CD4-positive, alpha-beta memory T cell (primary cell): Measurements from ENCODE around the gene MEGF11. TPM values are rescaled to one million over a fixed set of nuclear protein-coding genes. Genes with fewer than 3 reads are reported as not detected.

Experiments used
- CTCF ChIA-PET: fragments of 350-600 bp; sonication (Branson Sonifier 250); formaldehyde crosslinking; loops from one replicate; lab custom pipeline; 2021; ENCODE audit warnings: inconsistent platforms; ENCODE audit not compliant: partially characterized antibody; lab: Charles Lee
- POLR2A ChIA-PET: fragments of 350-600 bp; sonication (Branson Sonifier 250); formaldehyde crosslinking; loops from one replicate; lab custom pipeline; 2021; ENCODE audit not compliant: partially characterized antibody; lab: Charles Lee
- DNase-seq, 5 donors: peaks; one replicate each; pipeline versions ENCODE4 v3.0.0 to v3.0.0-alpha.2; 2020 to 2022; ENCODE audit warnings: mixed read lengths in 1 of 5
- H3K27ac ChIP-seq: one replicate; pipeline ENCODE4 v1.7.0; 2013; ENCODE audit warnings: low read depth, low read length
- H3K27me3 ChIP-seq: 2 replicates; pipeline ENCODE4 v1.7.0; 2013; ENCODE audit warnings: mild to moderate bottlenecking, low read length, moderate library complexity; ENCODE audit not compliant: insufficient read depth
- H3K36me3 ChIP-seq: 2 replicates; pipeline ENCODE4 v1.7.0; 2013; ENCODE audit warnings: mild to moderate bottlenecking, low read length, moderate library complexity; ENCODE audit not compliant: insufficient read depth
- H3K4me1 ChIP-seq: 2 replicates; pipeline ENCODE4 v1.7.0; 2013; ENCODE audit warnings: mild to moderate bottlenecking, low read length, moderate library complexity; ENCODE audit not compliant: insufficient read depth
- H3K4me3 ChIP-seq, 2 donors: one replicate each; pipeline ENCODE4 v1.7.0; 2013; ENCODE audit warnings: low read length in 2 of 2, mild to moderate bottlenecking in 1 of 2
- H3K9me3 ChIP-seq, 2 donors: one replicate each; pipeline ENCODE4 v1.7.0; 2013; ENCODE audit warnings: low read length in 2 of 2, control low read depth in 1 of 2; ENCODE audit not compliant: control insufficient read depth in 1 of 2
- H3K27ac Mint-ChIP-seq, 7 donors: one replicate each; pipeline ENCODE4 v1.8.0; 2020 to 2021; ENCODE audit warnings: mixed read lengths in 7 of 7, mild to moderate bottlenecking in 6 of 7, inconsistent platforms in 3 of 7, moderate library complexity in 3 of 7
- H3K27me3 Mint-ChIP-seq, 2 donors: one replicate each; pipeline ENCODE4 v1.8.0; 2020 to 2021; ENCODE audit warnings: mixed read lengths in 2 of 2
- H3K36me3 Mint-ChIP-seq, 2 donors: one replicate each; pipeline ENCODE4 v1.8.0; 2020 to 2021; ENCODE audit warnings: mixed read lengths in 2 of 2, inconsistent platforms in 1 of 2, mild to moderate bottlenecking in 1 of 2
- H3K4me1 Mint-ChIP-seq, 4 donors: one replicate each; pipeline ENCODE4 v1.8.0; 2020 to 2021; ENCODE audit warnings: mixed read lengths in 4 of 4, mild to moderate bottlenecking in 1 of 4
- H3K4me3 Mint-ChIP-seq, 8 donors: one replicate each; pipeline ENCODE4 v1.8.0; 2020 to 2021; ENCODE audit warnings: mixed read lengths in 8 of 8, mild to moderate bottlenecking in 7 of 8, moderate library complexity in 6 of 8, inconsistent platforms in 3 of 8
- H3K9me3 Mint-ChIP-seq, 8 donors: one replicate each; pipeline ENCODE4 v1.8.0; 2020 to 2021; ENCODE audit warnings: mixed read lengths in 8 of 8, mild to moderate bottlenecking in 5 of 8, inconsistent platforms in 3 of 8, moderate library complexity in 1 of 8
- intact Hi-C: fragments of 100-400 bp; cut with micrococcal nuclease; formaldehyde crosslinking; loops from one replicate; pipeline ENCODE4 v1.15.1; 2023
- polyA plus RNA-seq, 2 donors: library from polyadenylated mRNA; unstranded; fragments of 300-500 nt; fragmentation: Illumina TruSeq; gene quantifications; one replicate each; pipeline ENCODE4 v1.2.3, GENCODE V29; 2021
- total RNA-seq, 2 experiments: library from RNA; stranded (reverse); gene quantifications; one replicate each; pipeline ENCODE4 v1.2.3, GENCODE V29; 2021

The MEGF11 gene
- total and polyA plus RNA-seq, 4 experiments from 2014 or later = 0.69 TPM; not detected in 3

DNA sequence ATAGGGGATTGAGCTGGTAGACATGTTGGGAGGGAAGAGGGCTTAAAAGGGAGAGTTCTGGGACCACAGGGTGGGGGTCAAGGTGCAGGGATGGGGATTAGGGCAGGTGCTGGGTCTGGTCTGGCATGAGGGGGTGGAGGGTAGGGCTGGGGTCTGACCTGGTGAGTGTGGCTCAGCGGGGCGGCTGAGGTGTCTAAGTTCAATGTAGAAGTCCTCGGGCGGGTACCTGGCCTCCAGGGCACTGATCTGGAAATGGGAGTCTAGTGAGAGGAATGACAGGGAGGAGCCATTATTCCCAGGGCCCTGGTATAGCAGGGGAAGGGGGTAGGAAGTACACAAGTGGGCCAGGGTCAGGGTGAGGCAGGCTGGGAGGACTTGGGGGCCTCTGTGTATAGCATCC is 344.7 kb downstream of the MEGF11 start:
- H3K4me1 Mint-ChIP-seq = peaks cover 0 to 2% (median 0%) of the 10 kb centered on the region in 4 donors
- H3K36me3 Mint-ChIP-seq = peaks cover 26 to 54% of the 10 kb centered on the region in 2 donors
- peak overlapping the region in 1 of 7 donors; percentile 30 for H3K27ac Mint-ChIP-seq

GRCh38 chr15:65907661-65908060 is 345.9 kb downstream of the MEGF11 start:
- ChIA-PET POLR2A (no interaction called here), CTCF (no interaction called here)
- Mint-ChIP-seq H3K4me1 (peaks cover 0 to 2% (median 0%) of the 10 kb centered on the region in 4 donors), H3K9me3 (no peaks in the 10 kb centered on the region), H3K27ac (peak overlapping the region in 1 of 7 donors; percentile 22), H3K4me3 (no peak overlapping the region), H3K27me3 (no peaks in the 10 kb centered on the region), H3K36me3 (peaks cover 34 to 63% of the 10 kb centered on the region in 2 donors)
- no peaks in the 10 kb centered on the region for H3K4me1 ChIP-seq
- peaks cover 11% of the 10 kb centered on the region for H3K36me3 ChIP-seq
- intact Hi-C loops = no loop called here
- H3K4me3 ChIP-seq = no peak overlapping the region
- no peaks in the 10 kb centered on the region for H3K9me3 ChIP-seq
- DNase-seq = no peak
- H3K27ac ChIP-seq = no peak overlapping the region
- no peaks in the 10 kb centered on the region for H3K27me3 ChIP-seq

More for the DNA sequence above, 344.7 kb downstream of the MEGF11 start:
- ChIA-PET CTCF (no interaction called here), POLR2A (no interaction called here)
- no peaks in the 10 kb centered on the region for H3K27me3 ChIP-seq
- H3K4me1 ChIP-seq = no peaks in the 10 kb centered on the region
- no peak for DNase-seq
- H3K27ac ChIP-seq = no peak overlapping the region
- intact Hi-C loops = no loop called here
- no peaks in the 10 kb centered on the region for H3K9me3 Mint-ChIP-seq
- no peak overlapping the region for H3K4me3 ChIP-seq
- H3K27me3 Mint-ChIP-seq = no peaks in the 10 kb centered on the region
- no peak overlapping the region for H3K4me3 Mint-ChIP-seq
- peaks cover 11% of the 10 kb centered on the region for H3K36me3 ChIP-seq
- no peaks in the 10 kb centered on the region for H3K9me3 ChIP-seq

GRCh38 chr15:65906396-65906795 is 347.2 kb downstream of the MEGF11 start:
- Histone ChIP-seq H3K27me3 (no peaks in the 10 kb centered on the region), H3K4me3 (no peak overlapping the region), H3K27ac (no peak overlapping the region), H3K9me3 (no peaks in the 10 kb centered on the region), H3K36me3 (peaks cover 11% of the 10 kb centered on the region), H3K4me1 (peaks cover 5% of the 10 kb centered on the region)
- no peaks in the 10 kb centered on the region for H3K9me3 Mint-ChIP-seq
- ChIA-PET CTCF (no interaction called here), POLR2A (no interaction called here)
- DNase-seq = no peak
- no peak overlapping the region for H3K27ac Mint-ChIP-seq
- H3K27me3 Mint-ChIP-seq = no peaks in the 10 kb centered on the region
- H3K36me3 Mint-ChIP-seq = peaks cover 41 to 68% of the 10 kb centered on the region in 2 donors
- intact Hi-C loops = no loop called here
- peaks cover 0 to 5% (median 2%) of the 10 kb centered on the region in 4 donors for H3K4me1 Mint-ChIP-seq
- H3K4me3 Mint-ChIP-seq = no peak overlapping the region

DNA sequence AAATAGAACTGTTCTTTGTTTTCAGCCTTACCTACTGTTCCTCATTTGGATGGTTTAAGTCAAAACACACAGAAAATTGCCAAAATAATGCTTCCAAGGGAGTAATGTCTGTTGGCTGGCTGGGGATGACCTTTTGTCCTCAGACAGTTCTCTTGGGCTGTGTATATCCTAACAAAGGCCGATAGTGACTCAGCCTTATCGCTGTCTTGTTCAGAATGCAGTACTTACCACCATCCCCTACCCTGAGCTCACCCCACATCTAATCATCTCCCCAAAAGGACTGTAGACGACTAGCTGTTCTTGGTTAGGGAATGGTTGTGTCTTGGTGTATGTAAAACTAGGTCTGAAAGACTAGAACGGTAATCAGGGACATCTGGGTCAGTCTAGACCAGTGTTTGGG is 349.2 kb downstream of the MEGF11 start:
- CTCF ChIA-PET = no interaction called here
- H3K4me3 ChIP-seq = no peak overlapping the region
- Mint-ChIP-seq H3K27ac (no peak overlapping the region), H3K4me1 (peaks cover 0 to 6% (median 2%) of the 10 kb centered on the region in 4 donors), H3K27me3 (no peaks in the 10 kb centered on the region), H3K9me3 (no peaks in the 10 kb centered on the region), H3K4me3 (no peak overlapping the region), H3K36me3 (peaks cover 44 to 77% of the 10 kb centered on the region in 2 donors)
- DNase-seq = no peak
- no peak overlapping the region for H3K27ac ChIP-seq
- no peaks in the 10 kb centered on the region for H3K9me3 ChIP-seq
- peaks cover 11% of the 10 kb centered on the region for H3K36me3 ChIP-seq
- intact Hi-C loops = no loop called here
- POLR2A ChIA-PET = interaction anchor here (1.6 kb wide), 1 partner anchor 35 kb away, joined by 4 read pairs; the partner anchor contains the start of gene RAB11A
- peaks cover 5% of the 10 kb centered on the region for H3K4me1 ChIP-seq
- H3K27me3 ChIP-seq = no peaks in the 10 kb centered on the region

- Histone ChIP-seq H3K9me3 (no peaks in the 10 kb centered on the region), H3K4me1 (peaks cover 5% of the 10 kb centered on the region), H3K27ac (no peak overlapping the region), H3K36me3 (peaks cover 16% of the 10 kb centered on the region), H3K27me3 (no peaks in the 10 kb centered on the region), H3K4me3 (no peak overlapping the region)
- Mint-ChIP-seq H3K27ac (peak overlapping the region in 1 of 7 donors; percentile 31), H3K4me3 (no peak overlapping the region), H3K36me3 (peaks cover 44 to 80% of the 10 kb centered on the region in 2 donors), H3K4me1 (peaks cover 0 to 6% (median 2%) of the 10 kb centered on the region in 4 donors), H3K27me3 (no peaks in the 10 kb centered on the region), H3K9me3 (no peaks in the 10 kb centered on the region)
- CTCF ChIA-PET = no interaction called here
- DNase-seq = no peak
- POLR2A ChIA-PET = interaction anchor here (1.6 kb wide), 1 partner anchor 35 kb away, joined by 4 read pairs; the partner anchor contains the start of gene RAB11A
- intact Hi-C loops = no loop called here
These were observed 350.1 kb downstream of the MEGF11 start for GRCh38 chr15:65903296-65904073.

DNA sequence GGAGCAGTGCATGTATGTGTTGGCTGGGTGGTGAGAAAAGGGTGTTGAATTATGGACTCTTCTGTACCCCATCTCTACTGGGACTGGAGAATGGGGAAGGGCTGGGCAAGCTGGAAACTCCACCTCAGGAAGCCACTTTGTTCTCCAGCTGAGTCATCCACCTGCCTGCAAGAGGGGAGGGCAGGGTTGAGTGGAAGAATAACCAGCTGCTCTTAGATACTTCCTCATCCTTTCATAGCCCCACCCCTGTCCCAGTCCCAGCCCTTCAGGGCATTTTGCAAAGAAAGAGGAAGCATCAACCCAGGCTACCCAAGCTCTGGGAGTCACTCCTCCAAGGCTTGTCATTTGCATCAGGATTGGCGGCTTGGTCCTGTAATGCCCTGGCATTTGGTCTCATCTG is 351.2 kb downstream of the MEGF11 start:
- Histone ChIP-seq H3K27me3 (no peaks in the 10 kb centered on the region), H3K9me3 (no peaks in the 10 kb centered on the region), H3K4me1 (peaks cover 5% of the 10 kb centered on the region), H3K36me3 (peaks cover 15% of the 10 kb centered on the region), H3K4me3 (no peak overlapping the region), H3K27ac (no peak overlapping the region)
- ChIA-PET CTCF (interaction anchor here (0.7 kb wide), 1 partner anchor 8 kb away, joined by 3 read pairs; no protein-coding TSS in a partner anchor), POLR2A (no interaction called here)
- Mint-ChIP-seq H3K27ac (peak overlapping the region in 1 of 7 donors; percentile 18), H3K9me3 (no peaks in the 10 kb centered on the region), H3K36me3 (peaks cover 49 to 77% of the 10 kb centered on the region in 2 donors), H3K27me3 (no peaks in the 10 kb centered on the region), H3K4me3 (no peak overlapping the region), H3K4me1 (peaks cover 0 to 5% (median 3%) of the 10 kb centered on the region in 4 donors)
- no peak for DNase-seq
- intact Hi-C loops = no loop called here

GRCh38 chr15:65901836-65902235 is 351.7 kb downstream of the MEGF11 start:
- no peaks in the 10 kb centered on the region for H3K27me3 ChIP-seq
- Mint-ChIP-seq H3K4me1 (peaks cover 0 to 5% (median 3%) of the 10 kb centered on the region in 4 donors), H3K36me3 (peaks cover 45 to 79% of the 10 kb centered on the region in 2 donors), H3K4me3 (no peak overlapping the region), H3K9me3 (no peaks in the 10 kb centered on the region), H3K27me3 (no peaks in the 10 kb centered on the region), H3K27ac (peak overlapping the region in 1 of 7 donors; percentile 9)
- no peaks in the 10 kb centered on the region for H3K9me3 ChIP-seq
- CTCF ChIA-PET = interaction anchor here (0.7 to 1.0 kb wide), 2 partner anchors 8 to 44 kb away, joined by 3 read pairs; no protein-coding TSS in a partner anchor
- H3K36me3 ChIP-seq = peaks cover 15% of the 10 kb centered on the region
- H3K4me3 ChIP-seq = no peak overlapping the region
- intact Hi-C loops = no loop called here
- POLR2A ChIA-PET = no interaction called here
- no peak for DNase-seq
- no peak overlapping the region for H3K27ac ChIP-seq
- H3K4me1 ChIP-seq = peaks cover 5% of the 10 kb centered on the region
